Measurements from ENCODE around the gene TTC34.

- peak; percentile 47 to 66 (median 54) for TF ChIP-seq CTCF (IDR thresholded peaks at IDR 0.05)
- no peak for TF ChIP-seq POLR2A (IDR thresholded peaks at IDR 0.05)
Observed at GRCh38 chr1:2786329-2787162, 14.9 kb downstream of the TTC34 start.
